ENCODE results near the gene USP3.
"Not testable (repeated sequence)": the region's sequence is repeated elsewhere in the genome, so short reads cannot be mapped to it uniquely, and the experiment has no call there.

USP3 gene

DNA sequence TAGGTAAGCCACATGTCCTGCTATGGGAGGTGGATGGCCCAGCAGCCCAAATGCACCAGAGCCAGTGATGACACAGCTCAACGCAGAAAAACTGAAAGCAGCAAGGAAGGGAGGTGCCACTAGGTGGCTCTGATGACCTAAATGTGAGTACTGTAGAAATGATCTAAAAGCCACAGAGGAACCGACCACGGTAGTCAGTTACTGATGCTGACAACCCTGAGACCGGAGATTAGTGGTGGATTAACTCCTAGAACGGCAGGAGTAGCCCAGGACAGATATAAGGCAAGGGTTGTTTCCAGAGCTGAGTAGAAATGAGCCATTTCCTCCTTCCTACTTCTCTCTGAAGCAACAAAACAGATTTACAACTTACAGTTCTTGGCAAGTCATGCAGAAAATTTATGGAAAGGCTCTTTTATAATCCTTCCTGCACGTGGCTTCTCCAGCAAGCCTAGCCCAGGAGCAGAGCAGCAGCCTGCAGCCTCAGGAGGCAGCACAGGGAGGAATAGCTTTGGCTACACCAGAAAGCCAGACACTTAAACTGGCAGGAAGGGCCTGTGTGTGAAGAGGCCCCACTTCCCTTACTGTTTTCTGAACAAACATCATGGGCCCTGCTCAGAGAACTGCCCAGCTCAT is 105.9 kb downstream of the USP3 start:
- peak; percentile 63 for DNase-seq (ENCODE audit: low spot score)

DNA sequence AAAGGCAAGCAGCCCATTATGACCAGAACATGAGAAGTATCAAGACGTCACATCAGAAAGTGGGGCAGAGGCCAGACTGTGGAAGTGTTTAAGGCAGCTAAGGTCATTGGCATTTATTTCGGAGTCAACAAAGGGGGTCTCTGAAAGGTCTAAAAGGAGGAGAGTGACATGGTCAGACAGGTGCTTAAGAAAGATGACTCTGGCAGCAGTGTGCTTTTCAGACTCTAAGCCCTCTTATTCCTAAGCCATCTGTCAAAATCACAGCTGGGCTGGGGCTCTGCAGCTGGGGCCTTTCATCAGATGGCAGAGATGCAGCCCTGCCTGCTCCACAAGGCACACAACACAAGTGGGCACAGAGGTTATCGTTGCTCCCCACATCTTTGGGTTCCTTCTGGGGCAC is 106.8 kb downstream of the USP3 start:
- DNase-seq (ENCODE audit: low spot score), result no peak

DNA sequence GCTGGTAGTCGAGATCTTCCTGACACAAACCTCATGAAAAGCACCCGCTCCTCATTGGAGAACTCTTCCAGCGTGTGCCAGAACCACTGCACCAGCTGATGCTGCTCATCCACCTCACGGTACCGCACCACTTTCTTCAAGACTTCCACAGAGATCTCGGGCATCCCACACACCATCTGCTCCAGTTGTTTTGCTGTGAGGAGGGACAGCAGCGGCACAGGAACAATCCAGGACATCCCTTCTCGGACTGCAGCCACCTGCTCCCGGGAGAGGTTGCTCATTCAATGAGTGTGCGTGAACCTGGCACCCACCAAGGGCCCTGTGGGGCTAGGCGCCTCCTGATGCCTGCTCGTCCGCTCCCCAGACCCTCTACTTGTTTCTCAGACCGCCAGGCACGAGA is 107.9 kb downstream of the USP3 start:
- DNase-seq (ENCODE audit: low spot score), result no peak

DNA sequence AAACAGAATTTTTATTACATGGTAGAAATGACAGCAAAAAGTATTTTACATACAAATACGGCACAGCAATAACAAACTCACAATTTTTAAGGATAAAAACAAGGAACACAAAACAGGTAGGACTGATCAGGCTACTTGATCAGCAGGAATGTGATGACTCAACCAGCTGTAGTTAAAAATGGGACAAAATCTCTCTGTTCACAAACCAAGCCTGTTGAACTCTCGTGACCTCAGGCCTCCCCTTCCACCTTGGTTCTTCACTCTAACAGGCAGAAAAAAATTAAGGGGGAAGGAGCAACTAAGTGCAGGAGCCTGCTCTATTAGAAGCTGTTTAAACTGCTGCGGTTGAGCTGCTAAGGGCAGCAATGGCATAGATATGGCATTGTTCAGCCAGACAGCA is 111.5 kb downstream of the USP3 start:
- DNase-seq (ENCODE audit: low spot score), result no peak

DNA sequence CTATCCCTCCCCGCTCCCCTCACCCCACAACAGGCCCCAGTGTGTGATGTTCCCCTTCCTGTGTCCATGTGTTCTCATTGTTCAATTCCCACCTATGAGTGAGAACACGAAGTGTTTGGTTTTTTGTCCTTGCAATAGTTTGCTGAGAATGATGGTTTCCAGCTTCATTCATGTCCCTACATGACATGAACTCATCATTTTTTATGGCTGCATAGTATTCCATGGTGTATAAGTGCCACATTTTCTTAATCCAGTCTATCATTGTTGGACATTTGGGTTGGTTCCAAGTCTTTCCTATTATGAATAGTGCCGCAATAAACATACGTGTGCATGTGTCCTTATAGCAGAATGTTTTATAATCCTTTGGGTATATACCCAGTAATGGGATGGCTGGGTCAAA is 112.8 kb downstream of the USP3 start:
- not testable (repeated sequence) for DNase-seq (ENCODE audit: low spot score)

DNA sequence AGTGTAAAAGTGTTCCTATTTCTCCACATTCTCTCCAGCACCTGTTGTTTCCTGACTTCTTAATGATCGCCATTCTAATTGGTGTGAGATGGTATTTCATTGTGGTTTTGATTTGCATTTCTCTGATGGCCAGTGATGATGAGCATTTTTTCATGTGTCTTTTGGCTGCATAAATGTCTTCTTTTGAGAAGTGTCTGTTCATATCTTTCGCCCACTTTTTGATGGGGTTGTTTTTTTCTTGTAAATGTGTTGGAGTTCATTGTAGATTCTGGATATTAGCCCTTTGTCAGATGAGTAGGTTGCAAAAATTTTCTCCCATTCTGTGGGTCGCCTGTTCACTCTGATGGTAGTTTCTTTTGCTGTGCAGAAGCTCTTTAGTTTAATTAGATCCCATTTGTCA is 113.2 kb downstream of the USP3 start:
- DNase-seq (ENCODE audit: low spot score), result not testable (repeated sequence)

DNA sequence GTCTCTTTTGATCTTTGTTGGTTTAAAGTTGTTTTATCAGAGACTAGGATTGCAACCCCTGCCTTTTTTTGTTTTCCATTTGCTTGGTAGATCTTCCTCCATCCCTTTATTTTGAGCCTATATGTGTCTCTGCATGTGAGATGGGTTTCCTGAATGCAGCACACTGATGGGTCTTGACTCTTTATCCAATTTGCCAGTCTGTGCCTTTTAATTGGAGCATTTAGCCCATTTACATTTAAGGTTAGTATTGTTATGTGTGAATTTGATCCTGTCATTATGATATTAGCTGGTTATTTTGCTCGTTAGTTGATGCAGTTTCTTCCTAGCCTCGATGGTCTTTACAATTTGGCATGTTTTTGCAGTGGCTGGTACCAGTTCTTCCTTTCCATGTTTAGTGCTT is 116.4 kb downstream of the USP3 start:
- not testable (repeated sequence) for DNase-seq (ENCODE audit: low spot score)

DNA sequence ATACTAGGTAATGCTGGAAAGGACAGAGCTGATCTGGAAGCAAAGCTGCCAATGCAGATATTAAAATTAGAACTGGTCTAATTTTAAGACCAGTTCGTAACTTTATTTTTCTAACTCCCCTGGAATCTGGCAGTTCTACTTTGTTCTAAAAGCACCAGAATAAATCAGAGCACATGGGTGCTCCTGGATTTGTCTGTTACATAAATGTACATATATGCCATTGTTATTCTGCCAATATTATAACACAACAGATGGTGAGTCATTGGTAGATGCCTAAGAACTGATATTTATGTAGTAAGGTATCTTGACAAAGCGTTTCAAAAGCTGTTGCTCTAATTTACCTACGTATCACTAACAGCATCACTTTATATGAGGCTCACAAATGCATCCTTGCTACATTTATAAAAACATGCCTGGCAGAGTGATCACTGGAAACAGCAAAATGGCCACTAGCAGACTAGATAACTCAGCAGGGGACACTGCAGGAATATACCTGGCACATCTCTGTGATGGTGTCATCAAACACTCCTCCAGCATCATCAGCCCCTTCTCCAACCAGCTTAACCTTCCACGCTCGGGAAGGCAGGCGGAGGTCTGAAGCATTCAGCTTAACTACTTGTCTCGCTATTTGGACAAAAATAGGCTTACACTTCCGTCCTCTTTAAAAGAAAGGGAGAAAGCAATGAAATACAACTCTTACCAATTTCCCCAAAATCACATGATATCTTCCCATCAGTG is 119.0 kb downstream of the USP3 start:
- no peak for DNase-seq (ENCODE audit: low spot score)

DNA sequence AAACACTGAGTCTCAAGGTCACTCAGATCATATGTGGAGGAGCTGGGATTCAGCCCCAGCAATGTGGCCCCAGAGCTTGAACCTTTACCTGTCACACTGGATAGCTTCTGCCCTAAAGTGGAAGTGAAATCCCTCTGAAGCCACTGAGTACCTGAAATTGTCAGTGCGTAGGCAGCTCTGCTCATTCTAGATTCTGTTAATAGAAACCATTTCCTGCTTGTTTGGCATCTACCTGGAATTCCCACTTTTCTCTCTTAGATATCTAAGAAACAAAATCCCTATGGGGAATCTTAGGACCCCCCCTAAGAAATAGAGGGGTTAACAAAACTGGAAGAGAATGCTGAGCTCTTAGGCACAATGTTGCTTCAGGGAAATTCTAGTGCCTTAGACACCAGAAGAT is 122.6 kb downstream of the USP3 start:
- DNase-seq (ENCODE audit: low spot score), result no peak

DNA sequence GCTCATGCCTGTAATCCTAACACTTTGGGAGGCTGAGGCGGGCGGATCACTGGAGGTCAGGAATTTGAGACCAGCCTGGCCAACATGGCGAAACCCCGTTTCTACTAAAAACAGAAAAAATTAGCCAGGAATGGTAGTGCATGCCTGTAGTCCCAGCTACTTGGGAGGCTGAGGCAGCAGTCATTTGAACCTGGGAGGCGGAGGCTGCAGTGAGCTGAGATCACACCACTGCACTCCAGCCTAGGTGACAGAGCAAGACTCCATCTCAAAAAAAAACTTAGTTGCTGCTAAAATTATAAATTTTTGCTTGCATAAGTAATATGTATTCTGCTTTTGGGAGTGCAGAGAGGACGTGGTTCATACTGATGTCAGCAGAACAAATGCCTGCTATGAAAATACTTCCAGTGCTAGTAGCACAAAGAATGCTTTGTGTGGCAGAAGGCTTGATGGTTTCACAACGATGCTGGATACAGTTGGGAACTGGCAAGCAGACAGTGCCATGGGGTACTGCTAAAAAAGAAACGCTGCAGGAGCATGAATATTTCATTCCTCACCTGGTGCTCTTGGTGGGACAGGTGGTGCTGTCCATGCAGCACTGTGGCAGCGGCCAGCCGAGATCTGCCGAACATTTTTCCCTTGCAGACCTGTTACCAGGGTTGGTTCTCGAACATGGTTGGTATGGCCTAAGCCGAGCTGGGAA is 123.9 kb downstream of the USP3 start:
- no peak for DNase-seq (ENCODE audit: low spot score)

DNA sequence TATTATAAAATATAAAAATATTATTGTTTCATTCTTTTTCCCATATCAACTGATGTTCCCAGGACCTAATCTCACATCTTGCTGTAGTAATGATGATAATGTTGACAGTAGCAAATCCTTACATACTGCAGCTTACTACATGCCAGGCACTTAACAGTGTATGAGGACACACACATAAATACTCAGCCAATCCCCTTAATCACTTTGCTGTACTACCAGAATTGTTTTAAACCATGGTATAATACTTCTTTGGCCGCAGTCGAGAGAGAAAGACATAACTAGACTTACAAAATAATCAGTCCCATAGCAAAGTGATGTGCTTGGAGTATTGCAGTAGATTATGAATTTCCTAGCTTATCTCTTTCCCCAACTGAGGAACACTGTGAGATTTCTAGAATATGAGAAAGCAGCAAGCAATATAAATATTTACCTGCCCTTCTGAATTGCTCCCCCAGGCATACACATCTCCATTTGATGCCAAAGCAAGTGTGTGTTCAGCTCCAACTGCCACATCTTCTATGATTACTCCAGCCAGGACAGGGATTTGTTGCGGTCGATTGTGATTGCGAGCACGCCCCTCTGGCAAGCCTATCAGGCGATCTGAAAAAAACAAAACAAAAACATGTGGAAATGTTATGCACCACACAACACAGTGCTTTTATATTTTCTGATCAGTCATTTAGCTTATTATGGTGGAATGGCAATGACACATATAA is 125.8 kb downstream of the USP3 start:
- DNase-seq (ENCODE audit: low spot score), result no peak

DNA sequence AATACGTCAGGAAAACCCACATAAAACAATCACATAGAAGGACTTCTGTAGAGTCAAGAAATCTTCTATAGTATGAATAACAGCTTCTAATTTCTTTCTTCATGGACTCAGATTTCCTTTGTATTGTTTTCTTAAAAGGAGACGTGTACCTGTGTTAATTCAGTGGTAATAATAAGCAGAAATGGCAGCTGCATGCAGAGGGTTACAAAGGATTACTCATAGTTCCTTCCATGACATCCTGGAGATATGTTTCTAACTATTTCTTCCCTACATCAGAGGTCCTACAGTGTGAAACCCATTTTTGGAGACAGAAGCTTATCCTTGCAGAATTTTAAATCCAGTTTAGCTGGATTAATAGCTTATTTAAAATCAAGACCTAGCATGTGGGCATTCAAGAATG is 128.9 kb downstream of the USP3 start:
- no peak for DNase-seq (ENCODE audit: low spot score)

DNA sequence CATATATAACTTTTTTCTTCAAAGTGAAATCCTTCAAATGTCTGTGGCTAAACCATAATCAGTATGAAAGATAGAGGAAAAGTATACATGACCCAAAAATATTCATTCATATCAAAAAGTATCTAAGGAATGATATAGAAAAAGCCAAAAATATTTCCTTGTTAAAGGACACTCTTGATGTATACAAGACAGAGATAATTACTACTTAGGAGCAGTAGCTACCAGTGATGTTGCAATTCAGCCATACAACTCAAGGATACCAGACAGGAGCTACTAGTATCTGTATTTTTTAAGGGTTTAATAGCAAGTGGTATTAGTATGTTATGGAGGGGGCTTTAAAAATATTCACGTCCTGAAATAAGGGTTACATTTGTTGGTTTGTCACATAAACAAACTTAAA is 129.8 kb downstream of the USP3 start:
- DNase-seq (ENCODE audit: low spot score), result no peak

DNA sequence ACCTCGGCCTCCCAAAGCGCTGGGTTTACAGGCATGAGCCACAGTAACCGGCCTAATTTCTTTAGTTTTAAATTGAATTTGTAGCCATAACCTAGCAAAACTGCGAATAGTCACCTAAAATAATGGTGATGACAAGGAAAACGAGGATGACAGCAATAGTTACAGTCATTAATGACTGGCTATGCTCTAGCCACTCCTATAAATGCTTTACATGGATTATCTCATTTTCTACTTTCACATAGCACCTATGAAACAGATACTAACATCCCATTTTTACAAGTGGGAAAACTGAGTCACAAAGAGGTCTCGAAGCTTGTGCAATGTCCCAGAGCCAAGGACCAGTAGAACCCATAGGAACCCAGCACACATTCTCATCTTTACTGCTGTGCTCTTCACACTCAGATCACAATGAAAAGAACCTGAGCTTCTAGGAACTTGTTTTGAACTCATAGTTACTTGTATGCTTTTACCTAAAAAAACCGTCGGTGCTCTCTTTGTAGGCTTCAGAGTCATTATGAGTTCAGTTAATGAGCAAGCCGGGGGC is 132.2 kb downstream of the USP3 start:
- DNase-seq (ENCODE audit: low spot score), result no peak

DNA sequence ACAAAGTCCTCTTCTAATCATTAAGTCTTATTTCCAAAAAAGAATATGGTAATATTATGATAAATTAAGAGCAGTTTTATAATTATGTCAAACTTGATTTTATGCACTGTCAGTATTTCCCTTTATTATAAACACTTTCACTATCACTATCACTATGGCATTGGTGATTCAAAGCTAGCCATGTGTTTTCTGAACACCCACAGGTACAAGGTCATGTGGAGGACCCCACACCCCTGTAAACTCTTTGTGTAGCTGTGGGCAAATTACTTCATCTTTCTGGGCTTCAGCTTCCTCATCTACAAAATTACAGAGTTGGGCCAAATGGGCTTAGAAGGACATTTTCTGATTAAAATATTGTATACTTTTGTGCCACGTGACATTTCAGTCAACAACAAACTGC is 134.4 kb downstream of the USP3 start:
- DNase-seq (ENCODE audit: low spot score), result no peak

DNA sequence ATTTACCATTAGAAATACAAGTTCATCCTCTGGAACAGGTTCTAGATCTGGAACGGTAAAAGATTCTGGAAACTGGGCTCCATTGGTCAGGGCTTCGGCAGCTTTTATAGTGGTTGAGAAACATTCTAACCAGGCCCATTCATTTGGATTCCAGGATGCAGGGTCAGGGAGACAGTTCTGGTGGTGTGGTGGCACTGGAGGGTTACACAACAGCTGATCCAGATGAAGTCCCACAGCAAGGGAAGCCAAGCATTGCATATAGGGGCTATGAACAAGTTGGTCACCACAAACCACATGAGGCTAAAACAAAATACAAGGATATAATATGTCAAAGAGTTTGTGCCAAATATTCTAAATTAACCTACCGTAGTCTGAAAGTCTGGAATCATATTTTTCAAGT is 135.8 kb downstream of the USP3 start:
- no peak for DNase-seq (ENCODE audit: low spot score)

Data from hematopoietic multipotent progenitor cell treated with erythropoietin and hydrocortisone succinate and interleukin-3 and kit ligand, for 17 days (in vitro differentiated cells).